COLO668 (cell line): ENCODE results near the gene ATP8B3.

ENCODE experiments used
- DNase-seq: peaks from one replicate; lab custom pipeline; 2025; ENCODE audit not compliant: unreplicated experiment; lab: John Stamatoyannopoulos, UW

ATP8B3 gene

GRCh38 chr19:1758231-1758577 is 53.9 kb downstream of the ATP8B3 start:
- DNase-seq: no peak

DNA sequence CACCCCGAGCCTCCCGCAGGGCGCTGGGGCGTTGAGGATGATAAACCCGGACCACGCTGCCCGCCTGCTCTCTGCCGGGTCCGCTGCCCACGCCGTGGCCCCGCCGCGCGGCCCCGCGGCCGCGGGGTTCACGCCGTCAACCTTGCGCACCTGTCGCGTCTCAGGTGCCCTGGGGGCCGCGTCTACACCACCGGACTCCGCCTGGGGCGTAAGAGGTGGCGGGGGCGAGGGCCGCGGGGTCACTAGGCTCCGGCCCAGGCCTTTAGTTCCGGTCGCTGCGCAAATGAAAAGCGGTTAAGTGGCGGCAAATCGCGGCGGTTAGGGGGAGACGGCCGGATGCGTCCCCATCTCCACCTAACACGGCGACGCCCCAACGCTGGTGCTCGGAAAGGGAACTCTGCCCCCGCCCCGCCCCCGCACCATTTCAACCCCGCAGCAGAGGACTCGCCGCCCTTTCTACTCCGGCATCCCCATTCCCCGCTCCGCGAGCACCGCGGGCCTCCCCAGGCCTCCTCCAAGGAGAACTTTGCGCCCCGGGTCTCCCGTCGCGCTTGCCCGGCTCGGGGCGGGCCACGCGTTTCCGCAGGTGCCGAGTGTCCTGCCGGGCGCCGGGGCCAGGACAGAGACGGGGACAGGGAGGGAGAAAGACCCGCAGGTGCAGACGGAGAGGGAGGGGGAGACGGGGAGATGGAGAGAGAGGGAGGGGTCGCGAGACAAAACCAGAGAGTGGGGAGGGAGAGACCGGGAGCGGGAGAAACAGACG is 54.4 kb downstream of the ATP8B3 start:
- DNase-seq: no peak

DNA sequence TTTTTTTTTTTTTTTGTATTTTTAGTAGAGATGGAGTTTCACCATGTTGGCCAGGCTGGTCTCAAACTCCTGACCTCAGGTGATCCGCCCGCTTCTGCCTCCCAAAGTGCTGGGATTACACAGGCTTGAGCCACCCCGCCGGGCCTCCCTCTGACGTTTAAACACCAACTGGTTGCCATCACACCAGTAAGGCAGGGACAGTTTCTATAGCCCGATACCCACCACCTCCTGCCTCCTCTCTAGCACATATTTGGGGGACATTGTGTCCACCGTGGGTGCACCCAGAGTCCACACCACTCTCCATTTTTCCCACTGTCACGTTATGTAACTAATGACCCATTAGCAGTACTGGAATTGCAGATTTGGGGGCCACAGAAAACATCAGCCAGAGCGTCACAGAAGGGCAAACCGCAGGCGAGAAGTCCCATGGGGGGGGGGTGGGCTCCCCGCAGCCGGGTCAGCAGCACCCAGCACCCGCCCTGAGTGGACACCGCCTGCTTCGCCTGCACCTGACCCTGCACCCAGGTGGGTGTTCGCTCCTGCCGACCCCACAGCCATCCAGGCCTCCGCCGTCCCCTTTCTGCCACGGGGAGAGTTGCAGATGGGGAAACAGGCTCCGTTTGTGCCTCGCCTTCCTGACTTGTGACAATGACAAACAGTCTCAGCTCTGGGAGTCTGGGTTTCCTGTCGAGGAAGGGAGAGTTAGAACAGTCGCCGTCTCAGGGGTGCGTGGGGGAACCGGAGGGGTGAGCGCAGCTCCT is 55.2 kb downstream of the ATP8B3 start:
- DNase-seq: no peak

DNA sequence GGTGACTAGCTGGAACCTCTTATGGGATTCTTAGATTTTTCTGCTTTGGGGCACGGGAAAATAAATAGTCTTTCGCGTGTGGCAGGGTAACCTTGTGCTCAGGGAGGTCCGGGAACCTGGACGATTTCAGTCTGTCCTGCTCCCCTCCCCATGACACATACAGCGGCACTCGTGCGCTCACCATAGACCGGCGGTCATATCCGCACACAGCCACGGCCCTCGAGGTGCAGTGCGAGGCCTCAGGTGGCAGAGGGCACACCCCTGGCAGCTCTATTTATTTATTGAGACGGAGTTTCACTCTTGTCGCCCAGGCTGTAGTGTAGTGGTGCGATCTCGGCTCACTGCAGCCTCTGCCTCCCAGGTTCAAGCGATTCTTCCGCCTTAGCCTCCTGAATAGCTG is 55.8 kb downstream of the ATP8B3 start:
- DNase-seq: no peak

- DNase-seq: no peak
These were observed 56.5 kb downstream of the ATP8B3 start for GRCh38 chr19:1755467-1756171.

- DNase-seq: peak; percentile 37
These were observed 57.2 kb downstream of the ATP8B3 start for GRCh38 chr19:1754636-1755466.

GRCh38 chr19:1754018-1754635 is 57.9 kb downstream of the ATP8B3 start:
- no peak for DNase-seq

DNA sequence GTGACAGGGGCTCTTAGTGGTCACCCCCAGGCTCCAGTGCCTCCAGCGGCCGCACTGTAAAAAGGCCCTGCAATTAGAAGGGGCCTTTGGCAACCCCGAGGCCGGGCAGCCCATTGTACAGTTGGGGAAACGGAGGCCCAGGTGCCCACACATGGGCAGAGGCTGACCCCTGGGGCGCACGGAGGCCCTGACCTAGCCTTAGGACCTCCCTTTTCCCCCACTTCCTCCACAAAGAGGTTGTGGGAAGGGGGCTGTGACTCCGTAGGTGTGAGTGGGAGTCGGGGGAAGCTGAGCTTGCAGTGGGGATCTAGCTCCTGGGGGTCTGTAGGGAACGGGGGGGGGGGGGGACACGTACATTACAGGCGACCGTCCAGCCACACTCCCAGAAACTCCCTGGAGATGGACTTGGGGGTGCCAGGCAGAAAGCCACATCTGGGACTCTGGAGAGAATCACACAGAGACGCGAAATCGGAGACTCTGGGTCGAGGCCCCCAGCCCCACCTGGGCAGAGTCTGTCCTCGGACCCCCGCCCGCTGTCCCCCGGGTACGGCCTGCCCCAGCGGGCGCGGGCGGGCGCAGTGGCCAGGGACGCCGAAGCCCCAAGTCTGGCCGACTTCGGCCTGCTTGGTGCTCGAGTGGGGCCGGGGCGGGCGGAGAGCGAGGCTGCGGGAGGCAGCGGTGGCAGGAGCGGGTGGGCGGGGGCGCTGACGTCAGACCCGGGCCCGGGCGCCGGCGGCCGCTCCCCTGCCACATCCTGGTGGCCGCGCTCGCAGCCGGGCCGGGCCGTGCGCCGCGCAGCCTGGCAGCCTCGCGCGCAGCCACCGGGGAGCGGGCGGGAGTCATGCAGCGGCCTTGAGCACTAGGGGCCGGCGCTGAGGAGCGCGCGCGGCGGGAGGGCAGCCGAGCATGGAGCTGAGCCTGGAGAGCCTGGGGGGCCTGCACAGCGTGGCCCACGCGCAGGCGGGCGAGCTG is 59.0 kb downstream of the ATP8B3 start, which contains the start of gene ONECUT3:
Gene ONECUT3, plus strand, starts transcription at position 750 of the 972 bp plus-strand sequence. Its CDS starts 157 bp downstream, at position 907.
- DNase-seq: peak; percentile 13

DNA sequence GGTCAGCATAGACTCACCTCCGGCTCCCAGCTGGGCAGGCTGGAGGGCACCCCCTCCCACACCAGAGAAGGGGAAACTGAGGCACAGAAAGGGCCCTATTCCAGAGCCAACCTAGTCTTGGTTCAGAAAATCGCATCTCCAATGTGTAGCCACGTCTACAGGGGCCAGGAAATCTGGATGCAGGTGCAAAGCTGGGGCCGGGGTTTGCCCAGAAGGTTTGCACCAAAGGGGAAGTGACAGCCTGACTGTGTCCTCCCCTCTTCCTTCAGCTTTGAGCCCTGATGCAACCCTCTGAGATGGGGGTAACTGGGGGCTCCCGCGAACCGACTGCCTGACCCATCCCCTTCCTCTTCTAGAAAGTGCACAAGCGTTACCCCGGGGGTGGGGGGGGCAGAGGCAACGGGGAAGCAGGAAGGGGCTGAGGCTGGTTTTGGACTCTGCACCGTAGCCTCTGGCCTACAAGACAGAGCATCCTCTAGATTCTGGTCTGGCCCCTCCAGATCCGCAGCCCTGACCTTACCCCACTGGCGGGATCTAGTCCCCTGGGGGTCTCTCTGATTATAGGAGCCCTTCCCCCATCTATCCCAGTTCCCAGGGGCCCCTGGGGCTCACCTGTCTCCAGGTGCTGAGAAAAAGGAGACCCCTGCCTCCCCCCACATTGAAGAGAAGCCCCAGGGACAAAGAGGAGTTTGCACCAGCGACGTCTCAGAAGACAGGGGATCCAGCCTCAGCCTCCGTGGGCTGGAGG is 59.9 kb downstream of the ATP8B3 start:
- DNase-seq: no peak

DNA sequence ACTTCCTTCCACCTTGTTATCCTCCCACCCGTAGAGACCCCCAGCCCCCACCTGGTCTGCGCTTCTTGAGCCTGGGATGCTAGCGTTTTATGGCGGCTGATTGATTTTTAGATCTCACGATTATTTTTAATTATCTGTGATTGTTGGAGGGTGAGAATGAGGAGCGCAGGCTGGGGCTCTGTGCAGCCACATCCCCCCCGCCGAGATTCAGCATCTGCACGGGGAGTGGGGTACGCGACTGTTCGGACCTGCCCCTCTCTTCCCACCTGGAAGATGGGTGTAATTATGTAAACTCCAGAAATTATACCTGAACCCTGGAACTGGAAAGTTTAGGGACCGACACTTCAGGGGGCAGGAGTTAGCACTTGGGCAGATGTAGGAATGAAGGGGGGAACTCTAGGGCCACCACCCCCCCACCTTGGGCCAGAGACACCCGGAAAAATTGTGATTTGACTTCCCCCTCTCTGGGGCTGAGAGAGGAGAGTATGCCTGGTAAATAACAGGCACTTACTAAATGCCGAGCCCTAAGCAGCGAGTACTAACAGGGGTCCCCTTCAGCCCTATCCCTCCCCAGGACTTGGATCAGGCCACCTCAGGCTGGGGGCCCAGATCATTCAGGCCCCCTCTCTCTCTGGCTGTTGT is 60.6 kb downstream of the ATP8B3 start:
- no peak for DNase-seq

- DNase-seq: no peak
These were observed 61.6 kb downstream of the ATP8B3 start for GRCh38 chr19:1750343-1751021.

GRCh38 chr19:1749373-1750342 is 62.4 kb downstream of the ATP8B3 start:
- DNase-seq: peak; percentile 10

DNA sequence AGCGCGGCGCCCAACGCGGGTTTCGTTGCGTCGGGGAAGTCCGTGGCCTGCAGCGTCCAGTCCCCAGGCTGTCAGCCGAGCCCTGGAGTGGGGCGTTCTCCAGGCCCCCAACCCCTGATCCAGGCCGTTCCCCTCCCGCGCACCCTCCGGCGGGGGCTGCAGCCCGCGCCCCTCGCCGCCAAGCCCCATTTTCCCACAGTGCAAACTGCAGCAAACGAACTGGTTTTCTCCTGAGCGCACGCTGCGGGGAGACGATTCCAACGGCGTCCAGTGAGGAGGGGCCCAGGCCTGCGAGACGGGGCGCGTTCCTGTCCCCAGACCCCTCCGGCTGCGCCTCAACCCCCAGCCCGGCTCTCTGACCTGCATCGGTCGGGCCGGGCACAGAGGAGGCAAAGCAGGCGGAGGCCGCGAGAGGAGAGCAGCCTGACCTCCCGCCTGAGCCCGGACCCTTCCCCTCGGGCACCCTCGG is 63.2 kb downstream of the ATP8B3 start:
- DNase-seq: no peak

DNA sequence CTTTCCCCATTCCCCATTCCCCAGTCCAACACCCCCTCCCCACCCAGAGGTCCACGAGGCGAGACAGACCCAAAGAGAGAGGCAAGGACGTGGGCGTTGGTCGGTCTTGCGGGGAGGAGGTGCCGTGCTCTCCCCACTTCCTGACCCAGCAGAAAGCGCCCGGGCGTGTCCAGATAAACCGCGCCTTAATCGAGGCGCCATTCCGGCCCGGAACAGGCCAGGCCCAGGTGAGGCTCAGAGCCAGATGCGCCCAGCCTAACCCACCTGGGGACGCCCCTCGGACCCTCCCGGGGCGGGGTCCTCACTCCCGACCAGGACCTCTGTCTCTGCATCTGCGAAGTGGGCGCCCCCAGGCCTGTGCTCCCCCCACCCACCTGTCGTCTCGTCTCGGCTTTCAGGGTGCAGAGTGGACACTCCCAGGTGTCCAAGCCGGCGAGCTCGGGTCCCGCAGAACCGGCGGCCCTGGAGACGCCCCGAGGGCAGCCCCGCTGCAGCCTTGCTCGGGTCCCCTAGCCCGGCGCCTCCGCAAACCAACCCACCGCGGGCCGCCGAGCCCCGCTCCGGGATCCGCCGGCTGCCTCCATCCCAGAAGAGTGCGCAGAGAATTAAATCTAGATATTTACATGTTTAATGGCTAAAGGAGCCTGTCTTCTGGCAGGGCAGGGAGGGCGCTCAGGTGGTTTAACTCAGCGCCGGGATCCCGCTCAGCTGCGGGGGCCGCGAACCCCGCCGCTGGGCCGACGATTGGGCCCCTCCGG is 63.8 kb downstream of the ATP8B3 start:
- peak; percentile 34 for DNase-seq

- peak; percentile 28 for DNase-seq
These were observed 64.6 kb downstream of the ATP8B3 start for GRCh38 chr19:1747285-1748114.
